BJ (cell line): ENCODE data around the gene PAPSS1. TPM values are rescaled to one million over a fixed set of nuclear protein-coding genes. Genes with fewer than 3 reads are reported as not detected.
"Not testable (repeated sequence)": the region's sequence is repeated elsewhere in the genome, so short reads cannot be mapped to it uniquely, and the experiment has no call there.

Source experiments
- CTCF ChIA-PET: fragments of 350-600 bp; formaldehyde crosslinking; extraction: SDS; loops from one replicate; lab custom pipeline; 2021; ENCODE audit warnings: antibody characterized with exemption, inconsistent platforms; lab: Yijun Ruan, JAX
- POLR2A ChIA-PET: fragments of 300-600 bp; sonication (Branson Sonifier 250); formaldehyde crosslinking; extraction: SDS; loops from one replicate; lab custom pipeline; 2021; ENCODE audit warnings: antibody characterized with exemption; lab: Charles Lee
- DNase-seq: peaks from one replicate; pipeline ENCODE4 v3.0.0-alpha.2; 2011; ENCODE audit warnings: low read depth
- H3K27me3 ChIP-seq: 2 replicates; pipeline ENCODE4 v1.6.0; 2011; ENCODE audit warnings: low read length; ENCODE audit not compliant: control insufficient read depth, insufficient read depth
- H3K36me3 ChIP-seq: 2 replicates; pipeline ENCODE4 v1.5.1; 2011; ENCODE audit warnings: low read length; ENCODE audit not compliant: control insufficient read depth, insufficient read depth
- H3K4me3 ChIP-seq: 2 replicates; pipeline ENCODE4 v1.5.1; 2011; ENCODE audit warnings: low read depth, mild to moderate bottlenecking, control low read depth, low read length
- CTCF ChIP-seq: IDR thresholded peaks from 2 replicates; pipeline ENCODE4 v1.5.1; 2011; ENCODE audit warnings: low read depth, mild to moderate bottlenecking, control low read depth, inconsistent platforms, low read length, moderate library complexity; ENCODE audit not compliant: insufficient read depth
- polyA plus RNA-seq: library from polyadenylated mRNA; depleted of rRNA; stranded (reverse); fragments of >200 nt; gene quantifications from 2 replicates; pipeline ENCODE4 v1.2.3, GENCODE V29; 2011

The PAPSS1 gene
- polyA plus RNA-seq, 1 experiment: 44.2 TPM

DNA sequence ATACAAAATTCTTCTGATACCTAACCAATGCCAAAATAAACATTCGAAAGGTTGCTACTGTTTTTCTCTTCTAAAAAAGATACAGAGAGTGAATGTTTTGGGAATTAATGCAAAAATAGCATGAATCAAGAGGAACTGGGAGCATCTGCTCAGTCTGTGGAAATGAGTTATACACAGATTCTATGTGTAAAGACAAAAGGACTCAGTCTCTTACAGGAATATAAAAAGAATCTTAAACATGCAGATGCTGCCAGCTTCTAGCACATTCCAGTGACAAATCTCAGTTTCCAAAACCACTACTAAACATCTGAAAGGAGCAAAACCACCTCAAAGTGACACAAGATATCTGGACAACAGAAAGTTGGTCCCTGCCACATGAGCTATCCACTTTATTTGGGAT, 55.0 kb downstream of the PAPSS1 start:
- no peak for TF ChIP-seq CTCF
- Histone ChIP-seq H3K27me3 (no peaks in the 10 kb centered on the region), H3K36me3 (no peaks in the 10 kb centered on the region), H3K4me3 (no peak overlapping the region)
- ChIA-PET POLR2A (no interaction called here), CTCF (interaction anchor here (0.9 to 1.5 kb wide), 4 partner anchors 10 to 596 kb away, joined by 3 read pairs; no protein-coding TSS in a partner anchor)
- DNase-seq: no peak

DNA sequence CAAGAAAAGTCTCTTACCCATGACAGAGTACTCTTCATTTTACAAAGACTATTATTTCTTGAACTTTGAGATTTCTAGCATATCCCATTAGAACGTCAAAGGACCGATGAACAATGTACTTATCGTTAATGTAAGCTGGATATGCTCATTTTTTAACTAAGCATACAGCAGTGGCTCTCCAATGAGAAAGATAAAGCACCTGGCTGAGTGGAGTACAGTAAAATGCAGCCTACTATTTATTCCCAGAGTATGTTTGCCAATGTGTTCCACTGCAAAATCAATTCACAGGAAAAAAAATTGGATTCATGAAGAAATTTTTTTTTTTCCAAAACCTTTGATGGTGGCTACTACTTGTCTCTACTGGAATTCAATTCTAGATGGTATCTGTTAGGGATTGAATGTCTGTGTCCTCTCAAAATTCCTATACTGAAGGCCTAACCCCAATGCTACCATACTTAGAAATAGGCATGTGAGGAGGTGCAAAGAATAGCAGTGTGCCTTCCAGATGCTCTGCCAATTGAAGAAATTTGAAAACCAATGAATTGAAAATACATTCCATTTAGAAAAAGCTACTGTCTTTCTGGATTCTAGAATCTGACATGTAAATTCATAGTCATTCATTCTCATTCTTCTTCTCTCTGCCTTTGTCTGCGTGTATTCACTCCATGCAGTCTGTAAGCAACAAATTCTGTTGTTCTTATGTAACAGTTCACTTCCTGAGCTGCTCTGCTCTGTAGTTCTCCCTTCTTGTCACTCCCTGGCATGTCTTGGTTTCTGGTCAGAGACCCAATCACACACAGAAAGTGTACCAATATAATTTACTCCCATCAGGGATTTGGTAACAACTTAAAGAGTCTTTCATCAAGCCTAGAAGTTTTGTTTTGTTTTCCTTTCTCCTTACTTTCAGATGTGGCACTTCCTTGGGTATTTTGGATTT, 61.4 kb downstream of the PAPSS1 start:
- no peak for DNase-seq
- Histone ChIP-seq H3K27me3 (no peaks in the 10 kb centered on the region), H3K4me3 (no peak overlapping the region), H3K36me3 (peaks cover 3% of the 10 kb centered on the region; the same call in 1 of the 2 replicates)
- no peak for TF ChIP-seq CTCF
- ChIA-PET CTCF (no interaction called here), POLR2A (no interaction called here)

DNA sequence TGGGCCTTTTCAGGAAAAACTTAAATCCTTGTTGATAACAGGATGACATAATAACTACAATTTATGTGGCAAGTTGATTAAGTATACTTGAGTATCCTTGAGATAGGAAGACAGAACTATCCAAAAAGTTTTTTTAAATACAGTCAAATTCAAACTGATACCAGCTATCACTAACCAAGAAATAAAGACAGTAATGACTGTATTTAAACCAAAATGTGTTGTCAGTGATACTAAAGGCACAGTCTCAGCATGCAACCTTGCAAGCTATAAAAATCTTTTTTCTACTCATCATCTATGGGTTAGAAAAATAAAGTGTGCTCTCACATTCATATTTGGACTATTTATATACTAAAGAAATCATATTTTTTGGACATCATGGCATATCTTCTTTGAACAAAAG, 64.7 kb downstream of the PAPSS1 start:
- Histone ChIP-seq H3K4me3 (no peak overlapping the region), H3K27me3 (no peaks in the 10 kb centered on the region), H3K36me3 (peaks cover 3% of the 10 kb centered on the region; the same call in 1 of the 2 replicates)
- no peak for TF ChIP-seq CTCF
- ChIA-PET POLR2A (interaction anchor here (0.5 kb wide), 1 partner anchor 1335 kb away, joined by 4 read pairs; no protein-coding TSS in a partner anchor), CTCF (interaction anchor here (1.0 kb wide), 1 partner anchor 10 kb away, joined by 3 read pairs; no protein-coding TSS in a partner anchor)
- no peak for DNase-seq

GRCh38 chr4:107654694-107655093, 65.3 kb downstream of the PAPSS1 start:
- DNase-seq: no peak
- TF ChIP-seq CTCF: no peak
- no peaks in the 10 kb centered on the region for H3K27me3 ChIP-seq
- peaks cover 3% of the 10 kb centered on the region; the same call in 1 of the 2 replicates for H3K36me3 ChIP-seq
- no peak overlapping the region for H3K4me3 ChIP-seq
- ChIA-PET POLR2A (interaction anchor here (0.5 to 0.6 kb wide), 2 partner anchors 54 to 1334 kb away, joined by 4 to 7 read pairs; no protein-coding TSS in a partner anchor), CTCF (interaction anchor here (1.0 kb wide), 1 partner anchor 11 kb away, joined by 3 read pairs; no protein-coding TSS in a partner anchor)

DNA sequence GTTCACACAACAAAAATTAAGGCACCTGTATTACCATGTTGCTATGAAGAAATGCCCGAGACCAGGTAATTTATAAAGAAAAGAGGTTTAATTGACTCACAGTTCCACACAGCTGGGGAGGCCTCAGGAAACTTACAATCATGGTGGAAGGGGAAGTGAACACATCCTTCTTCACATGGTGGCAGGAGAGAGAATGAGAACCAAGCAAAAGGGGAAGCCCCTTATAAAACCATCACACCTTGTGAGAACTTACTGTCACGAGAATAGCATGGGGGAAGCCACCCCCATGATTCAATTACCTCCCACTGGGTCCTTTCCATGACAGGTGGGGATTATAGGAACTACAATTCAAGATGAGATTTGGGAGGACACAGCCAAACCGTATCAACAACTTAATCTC, 68.6 kb downstream of the PAPSS1 start:
- DNase-seq, H3K4me3 ChIP-seq, H3K36me3 ChIP-seq, H3K27me3 ChIP-seq, CTCF ChIA-PET, POLR2A ChIA-PET: not testable (repeated sequence)
